SJSA1 (cell line): ENCODE measurements around the gene F8A3. TPM values are rescaled to one million over a fixed set of nuclear protein-coding genes. Genes with fewer than 3 reads are reported as not detected.
"Not testable (repeated sequence)": the region's sequence is repeated elsewhere in the genome, so short reads cannot be mapped to it uniquely, and the experiment has no call there.

Source experiments
- DNase-seq, 2 experiments: peaks; one replicate each; pipeline ENCODE4 v3.0.0-alpha.2; 2015 to 2020; ENCODE audit warnings: low spot score in 2 of 2, low read depth in 1 of 2
- H3K27ac ChIP-seq: fragments of 250-450 bp; sonication (Bioruptor Pico); 2 replicates; pipeline ENCODE4 v1.5.1; 2020; ENCODE audit warnings: mild to moderate bottlenecking, moderate library complexity
- H3K27me3 ChIP-seq: fragments of 250-450 bp; sonication (Bioruptor Pico); replicated peaks from 2 replicates; pipeline ENCODE4 v1.5.1; 2020; ENCODE audit warnings: mild to moderate bottlenecking, moderate library complexity
- H3K36me3 ChIP-seq: fragments of 250-450 bp; sonication (Bioruptor Pico); 2 replicates; pipeline ENCODE4 v1.5.1; 2020; ENCODE audit warnings: mild to moderate bottlenecking
- H3K4me1 ChIP-seq: fragments of 250-450 bp; sonication (Bioruptor Pico); replicated peaks from 2 replicates; pipeline ENCODE4 v1.6.1; 2021; ENCODE audit warnings: mild to moderate bottlenecking
- H3K4me3 ChIP-seq: fragments of 250-450 bp; sonication (Bioruptor Pico); 2 replicates; pipeline ENCODE4 v1.5.1; 2020; ENCODE audit warnings: mild to moderate bottlenecking
- H3K9me3 ChIP-seq: fragments of 250-450 bp; sonication (Bioruptor Pico); replicated peaks from 2 replicates; pipeline ENCODE4 v1.5.1; 2020; ENCODE audit warnings: mild to moderate bottlenecking
- total RNA-seq: library from RNA; depleted of rRNA; stranded (reverse); fragments of >200 nt; shearing (Covaris generic); gene quantifications from 2 replicates; pipeline ENCODE4 v1.2.3, GENCODE V29; 2014; rRNA removed

Gene F8A3
- 5.6 and 6.7 TPM in 2 replicates for total RNA-seq

GRCh38 chrX:155458471-155458870 is at the start of gene F8A3:
TSS of gene F8A3 (minus strand) at chrX:155458620. CDS start at chrX:155458600, 20 bp downstream.
- not testable (repeated sequence) for H3K27me3 ChIP-seq

DNA sequence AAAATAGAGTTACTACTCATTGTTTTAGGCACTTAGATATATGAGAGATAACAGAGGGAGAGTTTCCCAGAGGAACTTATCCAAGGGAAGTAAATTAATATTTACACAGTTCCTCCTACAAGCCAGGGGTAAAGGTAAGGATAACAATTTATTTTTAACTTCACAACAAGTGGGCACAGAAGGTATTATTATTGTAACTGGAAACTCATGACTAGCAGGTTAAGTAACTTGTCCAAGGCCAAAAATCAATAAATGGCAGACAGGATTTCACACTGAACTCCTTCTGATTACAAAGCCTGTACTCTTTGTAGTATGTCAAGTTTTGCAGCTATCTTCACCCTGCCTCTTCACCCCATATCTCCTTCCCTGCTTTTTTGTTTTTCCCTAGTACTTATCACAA is 46.9 kb upstream of the F8A3 start:
- Histone ChIP-seq H3K36me3 (no peaks in the 10 kb centered on the region), H3K4me1 (no peaks in the 10 kb centered on the region), H3K27me3 (no peaks in the 10 kb centered on the region), H3K27ac (no peak overlapping the region), H3K4me3 (no peak overlapping the region), H3K9me3 (no peaks in the 10 kb centered on the region)
- DNase-seq = no peak

More at GRCh38 chrX:155458471-155458870, at the start of gene F8A3:
- not testable (repeated sequence) for DNase-seq, H3K9me3 ChIP-seq, H3K4me1 ChIP-seq, H3K27ac ChIP-seq, H3K4me3 ChIP-seq, H3K36me3 ChIP-seq

DNA sequence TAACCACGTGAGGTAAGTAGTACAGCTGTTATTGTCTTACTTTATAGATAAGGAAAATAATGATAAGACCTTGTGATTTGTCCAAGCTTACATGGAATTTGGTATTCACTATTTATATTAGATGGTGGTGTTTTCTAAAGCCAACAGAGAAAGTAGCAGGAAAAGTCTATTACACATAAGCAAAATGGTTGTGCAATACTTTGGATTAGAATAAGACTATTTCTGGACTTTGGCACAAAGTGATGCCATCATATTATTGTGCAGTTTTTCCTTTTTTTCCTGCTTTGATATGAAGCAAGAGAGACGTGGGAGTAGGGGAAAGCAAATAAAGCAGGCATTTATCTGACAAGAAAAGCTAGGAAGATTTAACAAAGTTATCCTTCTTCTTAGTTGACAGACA is 36.7 kb upstream of the F8A3 start:
- not testable (repeated sequence) for H3K4me1 ChIP-seq, H3K27ac ChIP-seq, H3K4me3 ChIP-seq, H3K27me3 ChIP-seq, DNase-seq, H3K36me3 ChIP-seq, H3K9me3 ChIP-seq

DNA sequence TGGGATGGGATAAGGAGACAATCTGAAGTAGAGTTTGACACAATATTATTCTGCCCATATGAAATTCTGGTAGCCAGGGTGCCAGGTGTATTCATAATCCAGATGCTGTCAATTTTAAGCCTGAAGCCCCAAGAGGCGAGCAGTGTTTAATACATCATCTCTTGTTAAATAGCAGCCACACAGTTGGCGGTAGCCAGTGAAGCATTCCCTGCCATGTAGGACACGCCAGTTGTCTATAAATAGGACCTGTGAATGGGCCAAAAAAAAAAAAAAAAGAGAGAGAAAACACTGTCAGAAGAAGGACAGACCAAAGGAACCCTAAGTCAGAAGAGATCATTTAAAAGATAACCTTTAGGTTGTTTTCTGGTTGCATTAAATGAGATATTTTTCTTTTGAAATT is 33.0 kb upstream of the F8A3 start:
- not testable (repeated sequence) for H3K9me3 ChIP-seq, H3K4me1 ChIP-seq, H3K27ac ChIP-seq, H3K27me3 ChIP-seq, H3K4me3 ChIP-seq, H3K36me3 ChIP-seq, DNase-seq

DNA sequence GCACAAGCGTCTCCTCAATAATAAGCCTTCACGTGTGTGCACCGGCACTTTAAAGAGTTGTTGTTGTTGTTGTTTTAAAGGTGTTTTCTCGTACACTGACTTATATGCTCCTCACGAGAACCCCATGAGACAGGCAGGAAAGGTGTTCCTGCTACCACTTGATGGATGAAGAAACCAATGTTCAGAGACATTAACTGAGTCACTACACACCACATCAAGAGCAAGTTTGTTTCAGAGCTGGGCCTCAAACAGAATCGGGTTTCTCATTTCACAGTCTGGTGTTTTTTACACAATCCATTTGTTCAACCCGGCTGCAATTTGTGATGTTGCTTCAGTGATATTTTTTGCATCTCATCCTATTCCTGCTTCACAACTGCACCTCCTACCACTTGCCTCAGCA is 18.7 kb upstream of the F8A3 start:
- DNase-seq, H3K27me3 ChIP-seq, H3K36me3 ChIP-seq, H3K27ac ChIP-seq, H3K4me3 ChIP-seq, H3K9me3 ChIP-seq, H3K4me1 ChIP-seq: not testable (repeated sequence)

- not testable (repeated sequence) for H3K27ac ChIP-seq
Observed at GRCh38 chrX:155466269-155466938, 8.0 kb upstream of the F8A3 start.

DNA sequence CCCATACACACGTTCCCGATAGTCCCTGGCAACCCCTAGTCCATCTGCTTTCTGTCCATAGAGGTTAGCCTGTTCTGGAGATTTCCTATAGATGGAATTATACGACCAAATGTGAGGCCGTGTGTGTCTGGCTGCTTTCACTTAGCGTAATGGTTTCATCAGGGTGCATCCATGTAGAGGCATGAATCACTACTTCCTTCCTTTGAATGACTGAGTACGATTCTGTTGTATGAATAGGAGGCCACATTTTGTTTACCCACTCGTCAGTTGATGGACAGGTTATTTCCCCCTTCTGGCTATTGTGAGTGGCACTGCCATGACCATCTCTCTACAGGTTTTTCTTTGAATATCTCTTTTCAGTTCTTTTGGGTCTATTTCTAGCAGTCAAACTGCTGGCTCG is 2.1 kb upstream of the F8A3 start:
- not testable (repeated sequence) for DNase-seq, H3K27ac ChIP-seq, H3K27me3 ChIP-seq

More at GRCh38 chrX:155466269-155466938, 8.0 kb upstream of the F8A3 start:
- not testable (repeated sequence) for H3K36me3 ChIP-seq, H3K9me3 ChIP-seq, H3K4me1 ChIP-seq, H3K27me3 ChIP-seq, H3K4me3 ChIP-seq, DNase-seq

GRCh38 chrX:155457761-155458447 is 516 bp downstream of the F8A3 start:
- H3K27me3 ChIP-seq, H3K36me3 ChIP-seq, H3K4me1 ChIP-seq, H3K27ac ChIP-seq, H3K9me3 ChIP-seq, DNase-seq, H3K4me3 ChIP-seq: not testable (repeated sequence)

More for the DNA sequence above, 2.1 kb upstream of the F8A3 start:
- H3K4me3 ChIP-seq, H3K9me3 ChIP-seq, H3K36me3 ChIP-seq, H3K4me1 ChIP-seq: not testable (repeated sequence)

DNA sequence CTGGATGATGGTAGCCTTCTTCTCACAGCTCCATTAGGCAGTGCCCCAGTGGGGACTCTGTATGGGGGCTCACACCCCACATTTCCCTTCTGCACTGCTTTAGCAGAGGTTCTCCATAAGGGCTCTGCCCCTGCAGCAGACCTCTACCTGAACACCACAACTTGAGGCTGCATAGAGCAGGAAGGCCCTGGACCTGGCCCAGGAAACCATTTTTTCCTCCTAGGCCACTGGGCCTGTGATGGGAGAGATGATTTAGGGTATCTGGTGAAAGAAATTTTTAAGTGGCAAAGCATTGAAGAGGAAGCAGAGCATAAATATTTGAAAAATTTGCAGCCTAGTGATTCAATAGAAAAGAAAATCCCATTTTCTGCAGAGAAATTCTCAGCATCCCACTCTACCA is 17.3 kb downstream of the F8A3 start:
- Histone ChIP-seq H3K27ac (no peak overlapping the region), H3K36me3 (no peaks in the 10 kb centered on the region), H3K9me3 (no peaks in the 10 kb centered on the region), H3K4me3 (no peak overlapping the region), H3K4me1 (no peaks in the 10 kb centered on the region), H3K27me3 (no peaks in the 10 kb centered on the region)
- DNase-seq = no peak

DNA sequence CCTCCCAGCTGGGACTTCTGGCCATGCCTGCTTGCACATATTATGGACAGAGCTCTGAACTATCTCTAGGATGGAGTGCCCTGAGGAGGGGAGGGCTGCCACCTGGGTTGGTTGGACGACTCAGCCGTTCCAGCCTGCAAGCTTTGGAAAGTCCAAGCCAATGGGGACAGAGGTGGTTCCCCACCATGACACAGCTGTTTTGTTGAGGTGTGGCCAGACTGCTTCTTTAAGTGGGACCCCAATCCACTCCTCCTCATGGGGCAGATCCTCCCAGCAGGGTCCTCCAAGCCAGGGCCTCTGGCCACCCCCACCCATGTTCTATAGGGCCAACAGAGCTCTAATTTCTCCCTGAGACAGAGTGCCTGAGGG is 22.7 kb downstream of the F8A3 start:
- Histone ChIP-seq H3K4me1 (no peaks in the 10 kb centered on the region), H3K9me3 (no peaks in the 10 kb centered on the region), H3K4me3 (no peak overlapping the region), H3K27me3 (no peaks in the 10 kb centered on the region), H3K27ac (no peak overlapping the region), H3K36me3 (no peaks in the 10 kb centered on the region)
- no peak for DNase-seq

GRCh38 chrX:155434906-155435743 is 23.3 kb downstream of the F8A3 start:
- Histone ChIP-seq H3K27me3 (no peaks in the 10 kb centered on the region), H3K27ac (no peak overlapping the region), H3K36me3 (no peaks in the 10 kb centered on the region), H3K4me1 (no peaks in the 10 kb centered on the region), H3K4me3 (no peak overlapping the region), H3K9me3 (no peaks in the 10 kb centered on the region)
- no peak for DNase-seq

GRCh38 chrX:155417769-155418168 is 40.7 kb downstream of the F8A3 start:
- Histone ChIP-seq H3K27ac (no peak overlapping the region), H3K36me3 (no peaks in the 10 kb centered on the region), H3K4me3 (no peak overlapping the region), H3K4me1 (no peaks in the 10 kb centered on the region), H3K9me3 (no peaks in the 10 kb centered on the region), H3K27me3 (no peaks in the 10 kb centered on the region)
- DNase-seq = no peak
